SK-N-SH (cell line): ENCODE data around the gene SHB. TPM values are rescaled to one million over a fixed set of nuclear protein-coding genes. Genes with fewer than 3 reads are reported as not detected.

Source experiments
- CTCF ChIA-PET: fragments of 300-600, 350-600 bp; formaldehyde crosslinking; extraction: SDS; loops from one replicate; lab custom pipeline; 2021; lab: Yijun Ruan, JAX
- POLR2A ChIA-PET: fragments of 350-600 bp; sonication (Branson Sonifier 250); formaldehyde crosslinking; extraction: SDS; loops from one replicate; lab custom pipeline; 2020; ENCODE audit warnings: antibody characterized with exemption, inconsistent platforms; lab: Yijun Ruan, JAX
- DNase-seq: peaks from one replicate; pipeline ENCODE4 v3.0.0; 2012
- H2AFZ ChIP-seq: fragments of 200-600 bp; sonication (generic); 2 replicates; pipeline ENCODE4 v1.8.1; 2016; ENCODE audit warnings: antibody characterized with exemption, mild to moderate bottlenecking, low read depth
- H3F3A ChIP-seq: fragments of 200-600 bp; sonication (generic); replicated peaks from 2 replicates; pipeline ENCODE3; 2016; ENCODE audit warnings: antibody characterized with exemption, mild to moderate bottlenecking; ENCODE audit not compliant: insufficient read depth
- H3K27ac ChIP-seq, 2 experiments: fragments of 200-500 bp in 1 of 2; fragments of 200-600 bp in 1 of 2; sonication (Bioruptor generic) in 1 of 2; sonication (generic), shearing (Covaris generic) in 1 of 2; 2 replicates each; pipeline versions ENCODE4 v1.5.1 to v1.6.1; 2014 to 2016; ENCODE audit warnings: low read depth in 2 of 2, inconsistent platforms in 1 of 2, low read length in 1 of 2, mild to moderate bottlenecking in 1 of 2, mixed read lengths in 1 of 2
- H3K27me3 ChIP-seq: fragments of 200-600 bp; sonication (generic), shearing (Covaris generic); 2 replicates; pipeline ENCODE4 v1.6.1; 2016; ENCODE audit warnings: mixed run types; ENCODE audit not compliant: insufficient read depth
- H3K36me3 ChIP-seq, 2 experiments: fragments of 200-500 bp in 1 of 2; fragments of 200-600 bp in 1 of 2; sonication (Bioruptor generic) in 1 of 2; sonication (generic) in 1 of 2; replicated peaks in 1 of 2; 2 replicates each; pipeline versions ENCODE3 to v1.5.1; 2014 to 2016; ENCODE audit warnings: low read length in 1 of 2, mild to moderate bottlenecking in 1 of 2; ENCODE audit not compliant: insufficient read depth in 2 of 2, control insufficient read depth in 1 of 2
- H3K4me1 ChIP-seq, 2 experiments: fragments of 200-500 bp in 1 of 2; fragments of 200-600 bp in 1 of 2; sonication (Bioruptor generic) in 1 of 2; sonication (generic), shearing (Covaris generic) in 1 of 2; 2 replicates each; pipeline versions ENCODE4 v1.5.1 to v1.6.1; 2014 to 2016; ENCODE audit warnings: low read depth in 1 of 2, low read length in 1 of 2, mixed run types in 1 of 2; ENCODE audit not compliant: insufficient read depth in 2 of 2, control insufficient read depth in 1 of 2
- H3K4me2 ChIP-seq: fragments of 200-600 bp; sonication (generic), shearing (Covaris generic); 2 replicates; pipeline ENCODE4 v1.6.1; 2017; ENCODE audit warnings: mixed run types
- H3K4me3 ChIP-seq, 2 experiments: fragments of 200-500 bp in 1 of 2; fragments of 200-600 bp in 1 of 2; sonication (Bioruptor generic) in 1 of 2; sonication (generic), shearing (Covaris generic) in 1 of 2; 2 replicates each; pipeline versions ENCODE4 v1.5.1 to v1.8.1; 2014 to 2016; ENCODE audit warnings: low read depth in 2 of 2, inconsistent platforms in 1 of 2, low read length in 1 of 2, mild to moderate bottlenecking in 1 of 2, mixed read lengths in 1 of 2, moderate library complexity in 1 of 2
- H3K79me2 ChIP-seq: fragments of 200-600 bp; sonication (generic); 2 replicates; pipeline ENCODE4 v1.8.1; 2017; ENCODE audit warnings: mild to moderate bottlenecking; ENCODE audit not compliant: insufficient read depth
- H3K9ac ChIP-seq: fragments of 200-600 bp; sonication (generic); 2 replicates; pipeline ENCODE4 v1.6.1; 2017; ENCODE audit warnings: mixed run types
- H3K9me2 ChIP-seq: fragments of 200-600 bp; sonication (generic); 2 replicates; pipeline ENCODE4 v1.6.1; 2017; ENCODE audit warnings: mixed run types
- H3K9me3 ChIP-seq: fragments of 200-600 bp; sonication (generic); 2 replicates; pipeline ENCODE4 v1.6.1; 2017; ENCODE audit warnings: mixed run types, mild to moderate bottlenecking, moderate library complexity
- H4K20me1 ChIP-seq: fragments of 200-600 bp; sonication (generic); 2 replicates; pipeline ENCODE4 v1.6.1; 2017; ENCODE audit warnings: mild to moderate bottlenecking, mixed run types; ENCODE audit not compliant: insufficient read depth
- CTCF ChIP-seq: fragments of 200-600 bp; sonication (generic); IDR thresholded peaks from 2 replicates; pipeline ENCODE4 v1.6.1; 2017; ENCODE audit warnings: antibody characterized with exemption, mild to moderate bottlenecking, moderate library complexity
- EP300 ChIP-seq, 2 experiments: IDR thresholded peaks; 2 replicates each; pipeline versions ENCODE4 v1.4.0 to v1.6.1; 2012; ENCODE audit warnings: borderline replicate concordance in 1 of 2, low read depth in 1 of 2, low read length in 1 of 2
- EZH2phosphoT487 ChIP-seq: fragments of 200-600 bp; sonication (generic); IDR thresholded peaks from 2 replicates; pipeline ENCODE4 v1.6.1; 2017; ENCODE audit warnings: low read depth, mixed run types, mild to moderate bottlenecking, antibody characterized with exemption, moderate library complexity, borderline replicate concordance
- GABPA ChIP-seq: IDR thresholded peaks from 2 replicates; pipeline ENCODE4 v1.4.0; 2012; ENCODE audit warnings: low read depth, mild to moderate bottlenecking
- JUND ChIP-seq: IDR thresholded peaks from 2 replicates; pipeline ENCODE4 v1.4.0; 2012
- MAX ChIP-seq: IDR thresholded peaks from 2 replicates; pipeline ENCODE4 v1.4.0; 2012; ENCODE audit warnings: low read depth
- NFIC ChIP-seq: IDR thresholded peaks from 2 replicates; pipeline ENCODE4 v1.4.0; 2012; ENCODE audit warnings: borderline replicate concordance
- NRF1 ChIP-seq: IDR thresholded peaks from 2 replicates; pipeline ENCODE4 v1.6.1; 2012; ENCODE audit warnings: low read depth, mild to moderate bottlenecking, low read length
- POLR2AphosphoS5 ChIP-seq: IDR thresholded peaks from 2 replicates; pipeline ENCODE4 v1.6.1; 2012; ENCODE audit warnings: low read depth, low read length
- RCOR1 ChIP-seq: fragments of 150-350 bp; IDR thresholded peaks from 2 replicates; pipeline ENCODE4 v1.6.1; 2017; ENCODE audit warnings: antibody characterized with exemption, low read length
- RFX5 ChIP-seq: IDR thresholded peaks from 2 replicates; pipeline ENCODE4 v1.6.1; 2012; ENCODE audit warnings: mild to moderate bottlenecking, improper control_type of control experiment, low read length
- RXRA ChIP-seq: IDR thresholded peaks from 2 replicates; pipeline ENCODE4 v1.4.0; 2012; ENCODE audit warnings: low read depth, mild to moderate bottlenecking, borderline replicate concordance
- SIN3A ChIP-seq: IDR thresholded peaks from 2 replicates; pipeline ENCODE4 v1.6.1; 2012; ENCODE audit warnings: low read depth, mild to moderate bottlenecking, low read length, moderate library complexity, borderline replicate concordance
- SMC3 ChIP-seq: IDR thresholded peaks from 2 replicates; pipeline ENCODE4 v1.6.1; 2012; ENCODE audit warnings: low read depth, low read length, improper control_type of control experiment
- TAF1 ChIP-seq: IDR thresholded peaks from 2 replicates; pipeline ENCODE4 v1.6.1; 2012; ENCODE audit warnings: low read depth, mild to moderate bottlenecking, low read length, moderate library complexity, borderline replicate concordance
- YY1 ChIP-seq: IDR thresholded peaks from 2 replicates; pipeline ENCODE4 v1.4.0; 2012; ENCODE audit warnings: low read depth, mild to moderate bottlenecking
- WGBS: methylation state at CpG from one replicate; pipeline ENCODE4 v1.1.6; 2017; ENCODE audit warnings: low lambda C conversion rate; 5-methylcytosine and 5-hydroxymethylcytosine counted together
- polyA plus RNA-seq, 3 experiments: library from polyadenylated mRNA; depleted of rRNA; stranded (reverse); fragments of >200 nt; gene quantifications; 2 replicates each; pipeline ENCODE4 v1.2.3, GENCODE V29; 2012
- TF ChIP-seq, protein P1 (sequence below): IDR thresholded peaks from 2 replicates; pipeline ENCODE4 v1.4.0; 2012; ENCODE audit warnings: low read depth, borderline replicate concordance
- TF ChIP-seq, protein P2 (sequence below): fragments of 150-350 bp; IDR thresholded peaks from 2 replicates; pipeline ENCODE4 v1.6.1; 2016; ENCODE audit warnings: mild to moderate bottlenecking, low read depth, low read length

SHB gene
- polyA plus RNA-seq, 1 of the 3 experiments (the other 2 are of a cell fraction), result 26.0 TPM

DNA sequence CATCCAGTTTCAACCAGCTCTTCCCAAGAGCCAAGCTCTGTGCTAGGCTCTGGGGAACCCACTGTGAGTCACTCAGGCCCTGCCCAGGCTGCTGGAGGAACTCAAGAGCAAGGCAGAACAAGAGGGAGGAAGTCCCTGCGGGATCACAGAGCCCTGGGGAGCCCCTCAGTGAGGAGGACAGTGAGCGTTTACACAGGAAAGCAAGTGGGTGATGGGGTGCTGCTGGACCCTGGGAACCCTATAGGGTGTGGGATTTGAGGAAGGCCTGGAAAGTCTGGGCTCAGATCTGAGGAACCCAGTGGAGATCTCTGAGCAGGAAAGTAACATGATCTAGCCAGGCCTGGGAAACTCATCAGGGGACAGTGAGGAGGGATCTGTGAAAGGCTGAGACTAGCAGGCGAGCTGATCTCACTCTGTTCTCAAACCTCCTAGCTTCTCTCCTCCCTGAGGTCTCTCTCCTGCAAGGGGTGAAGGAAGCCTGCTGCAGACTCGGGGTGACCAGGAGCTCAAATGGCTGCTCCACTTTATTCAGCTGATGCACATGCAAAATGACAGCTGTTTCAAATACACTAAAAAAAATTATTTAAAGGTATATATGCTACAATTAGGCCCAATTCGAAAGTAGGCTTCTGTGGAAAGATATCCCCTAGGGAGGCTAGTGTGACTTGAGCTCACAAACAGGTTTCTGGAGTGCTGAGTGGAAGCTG, 70.0 kb downstream of the SHB start:
- peak overlapping the region; percentile 10; the same call in 1 of the 2 replicates for H3K9ac ChIP-seq
- no peak for TF ChIP-seq NRF1
- TF ChIP-seq EP300 (IDR thresholded peaks at IDR 0.05; ENCODE audit: borderline replicate concordance in 1 of 2, low read depth in 1 of 2, low read length in 1 of 2), result no peak
- TF ChIP-seq MAX, result no peak
- TF ChIP-seq, protein P1, sequence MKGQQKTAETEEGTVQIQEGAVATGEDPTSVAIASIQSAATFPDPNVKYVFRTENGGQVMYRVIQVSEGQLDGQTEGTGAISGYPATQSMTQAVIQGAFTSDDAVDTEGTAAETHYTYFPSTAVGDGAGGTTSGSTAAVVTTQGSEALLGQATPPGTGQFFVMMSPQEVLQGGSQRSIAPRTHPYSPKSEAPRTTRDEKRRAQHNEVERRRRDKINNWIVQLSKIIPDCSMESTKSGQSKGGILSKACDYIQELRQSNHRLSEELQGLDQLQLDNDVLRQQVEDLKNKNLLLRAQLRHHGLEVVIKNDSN, result no peak
- TF ChIP-seq JUND, result no peak
- TF ChIP-seq POLR2AphosphoS5, result no peak
- TF ChIP-seq SMC3, result no peak
- TF ChIP-seq EZH2phosphoT487, result no peak
- no peak for TF ChIP-seq RCOR1
- TF ChIP-seq GABPA, result no peak
- TF ChIP-seq RXRA, result no peak
- TF ChIP-seq RFX5, result no peak
- peaks cover 6 to 11% of the 10 kb centered on the region in 2 experiments for H3K36me3 ChIP-seq
- CTCF ChIA-PET, result interaction anchor here (1.0 to 3.8 kb wide), 9 partner anchors 9 to 86 kb away, joined by 3 to 15 read pairs (median 6); partner anchors contain the start of gene SHB
- H3K4me2 ChIP-seq, result 0 out of 2 replicates have a peak overlapping the region, but pooled peaks have one; percentile 29
- no peaks in the 10 kb centered on the region for H3K9me2 ChIP-seq
- WGBS, result 84% methylated on average over 5 of the region's 5 CpGs
- peaks cover 57 to 80% of the 10 kb centered on the region in 2 experiments; a peak in 3 of 4 replicates for H3K4me1 ChIP-seq
- no peak for DNase-seq
- peaks cover 23% of the 10 kb centered on the region for H3F3A ChIP-seq
- H3K9me3 ChIP-seq, result no peaks in the 10 kb centered on the region
- peaks cover 96% of the 10 kb centered on the region for H3K79me2 ChIP-seq
- no peaks in the 10 kb centered on the region for H3K27me3 ChIP-seq
- H3K4me3 ChIP-seq, result no peak overlapping the region
- H3K27ac ChIP-seq, result peak overlapping the region; percentile 64 to 97
- POLR2A ChIA-PET, result interaction anchor here (1.2 kb wide), 1 partner anchor 25 kb away, joined by 3 read pairs; no protein-coding TSS in a partner anchor
- H2AFZ ChIP-seq, result no peak overlapping the region
- peaks cover 33% of the 10 kb centered on the region for H4K20me1 ChIP-seq

DNA sequence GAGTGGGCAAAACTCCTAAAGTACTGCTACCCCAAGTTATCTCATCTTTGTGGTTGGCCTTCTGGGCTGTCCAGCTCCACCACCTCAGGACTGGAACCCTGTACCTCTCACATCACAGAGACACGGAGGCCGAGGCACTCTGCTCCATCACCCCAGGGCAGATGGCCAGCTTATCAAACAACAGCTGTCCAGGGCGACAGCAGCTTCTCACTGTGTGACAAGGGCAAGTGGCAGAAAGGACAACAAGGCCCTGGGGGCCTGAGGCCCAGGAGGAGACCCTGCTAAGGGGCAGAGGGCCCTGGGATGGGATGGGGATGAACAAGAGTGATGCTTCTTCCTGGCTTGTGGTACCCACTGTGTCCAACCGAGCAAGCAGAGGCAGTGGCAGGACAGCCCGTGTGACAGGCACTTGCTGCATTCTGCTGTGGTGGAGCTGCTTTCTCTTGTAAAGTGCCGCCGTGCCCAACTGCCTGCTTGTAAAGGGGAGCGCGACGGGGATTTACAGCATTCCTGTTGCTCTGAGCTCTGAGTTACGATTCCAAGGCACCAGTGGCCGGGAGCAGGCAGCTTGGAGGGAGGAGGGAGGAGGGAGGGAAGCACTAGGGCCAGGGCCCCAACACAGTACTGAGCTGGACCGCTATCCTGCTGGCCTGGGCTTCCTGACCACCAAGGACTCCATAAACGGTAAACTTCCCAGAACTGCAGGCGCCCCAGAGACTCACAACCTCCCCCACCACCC, 71.2 kb downstream of the SHB start:
- Histone ChIP-seq H3K79me2 (peaks cover 96% of the 10 kb centered on the region), H3K9me2 (no peaks in the 10 kb centered on the region), H2AFZ (no peak overlapping the region), H3K9ac (no peak overlapping the region), H3K4me1 (peaks cover 60 to 77% of the 10 kb centered on the region in 2 experiments; a peak in 3 of 4 replicates), H3K9me3 (no peaks in the 10 kb centered on the region), H3K27me3 (no peaks in the 10 kb centered on the region), H3K4me3 (no peak overlapping the region), H4K20me1 (peaks cover 36% of the 10 kb centered on the region), H3K27ac (peak overlapping the region; percentile 75 to 97), H3K36me3 (peaks cover 13 to 14% of the 10 kb centered on the region in 2 experiments), H3F3A (peaks cover 23% of the 10 kb centered on the region), H3K4me2 (no peak overlapping the region)
- DNase-seq, result peak; percentile 67
- 69% methylated on average over 6 of the region's 15 CpGs for WGBS
- POLR2A ChIA-PET, result interaction anchor here (1.6 kb wide), 1 partner anchor 60 kb away, joined by 5 read pairs; no protein-coding TSS in a partner anchor
- CTCF ChIA-PET, result interaction anchor here (1.0 to 5.8 kb wide), 12 partner anchors 17 to 365 kb away, joined by 3 to 38 read pairs (median 3); partner anchors contain the start of gene SHB
- peak in 1 of 2 experiments; percentile 77; a peak in 2 of 4 replicates for TF ChIP-seq EP300 (IDR thresholded peaks at IDR 0.05; ENCODE audit: borderline replicate concordance in 1 of 2, low read depth in 1 of 2, low read length in 1 of 2)
- TF ChIP-seq RXRA, result no peak
- TF ChIP-seq SIN3A, result no peak
- TF ChIP-seq, protein P2, sequence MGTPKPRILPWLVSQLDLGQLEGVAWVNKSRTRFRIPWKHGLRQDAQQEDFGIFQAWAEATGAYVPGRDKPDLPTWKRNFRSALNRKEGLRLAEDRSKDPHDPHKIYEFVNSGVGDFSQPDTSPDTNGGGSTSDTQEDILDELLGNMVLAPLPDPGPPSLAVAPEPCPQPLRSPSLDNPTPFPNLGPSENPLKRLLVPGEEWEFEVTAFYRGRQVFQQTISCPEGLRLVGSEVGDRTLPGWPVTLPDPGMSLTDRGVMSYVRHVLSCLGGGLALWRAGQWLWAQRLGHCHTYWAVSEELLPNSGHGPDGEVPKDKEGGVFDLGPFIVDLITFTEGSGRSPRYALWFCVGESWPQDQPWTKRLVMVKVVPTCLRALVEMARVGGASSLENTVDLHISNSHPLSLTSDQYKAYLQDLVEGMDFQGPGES, result no peak
- TF ChIP-seq NFIC, result no peak
- TF ChIP-seq RFX5, result no peak
- no peak for TF ChIP-seq NRF1
- no peak for TF ChIP-seq MAX
- no peak for TF ChIP-seq TAF1
- no peak for TF ChIP-seq YY1
- TF ChIP-seq CTCF, result no peak
- TF ChIP-seq, protein P1, result no peak
